ENCODE measurements around the gene PAOX. TPM values are rescaled to one million over a fixed set of nuclear protein-coding genes. Genes with fewer than 3 reads are reported as not detected.

The PAOX gene
- total RNA-seq, 1 experiment from 2014 or later: not detected

DNA sequence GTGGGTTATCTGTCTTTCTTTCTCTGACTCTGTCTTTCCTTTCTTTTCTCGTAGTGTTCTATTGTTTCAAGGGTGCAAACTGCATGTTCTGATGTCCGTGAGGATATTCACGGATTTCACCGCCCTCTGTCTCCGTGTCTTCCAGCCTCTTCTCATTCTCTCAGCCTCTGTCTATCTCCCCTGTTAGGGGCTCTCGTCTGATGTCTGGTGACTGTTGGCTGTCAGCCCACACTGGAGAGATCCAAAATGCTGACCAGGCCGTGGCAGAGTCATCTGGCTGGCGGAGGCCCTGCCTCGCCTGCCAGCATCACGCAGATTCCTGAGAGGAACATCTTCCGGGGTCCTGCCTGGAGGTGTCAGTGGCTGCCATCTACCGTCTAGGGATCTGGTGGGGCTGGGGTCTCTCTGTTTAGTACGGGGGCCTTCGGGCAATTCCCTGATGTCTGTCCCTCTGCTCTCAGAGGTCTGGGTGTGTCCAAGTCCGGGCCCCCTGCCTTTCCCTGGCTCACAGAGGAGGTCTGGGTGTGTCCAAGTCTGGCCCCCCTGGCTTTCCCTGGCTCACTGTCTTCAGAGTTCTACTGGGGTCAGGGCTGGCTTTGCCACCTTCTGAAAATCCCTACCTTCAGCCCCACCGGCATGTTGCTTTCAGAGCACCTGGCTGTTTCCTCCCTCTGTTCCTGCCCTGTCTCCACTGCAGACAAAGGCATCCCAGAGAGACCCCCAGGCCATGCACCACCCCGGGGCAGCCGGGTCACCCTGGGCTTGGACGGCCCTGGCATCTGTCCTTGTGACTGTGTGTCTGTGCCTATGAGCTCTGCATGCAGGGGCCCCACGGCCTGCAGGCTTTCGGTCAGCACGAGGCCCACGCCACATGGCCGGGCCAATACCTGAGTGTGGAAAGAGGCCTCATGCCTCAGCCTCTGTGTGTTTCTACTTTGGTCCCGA lies 60.7 kb downstream of the PAOX start:
- Histone ChIP-seq H3K9me3 (replicated peaks) (no peaks in the 10 kb centered on the region), H3K4me3 (no peak overlapping the region), H3K27ac (no peak overlapping the region), H3K36me3 (no peaks in the 10 kb centered on the region), H3K4me1 (no peaks in the 10 kb centered on the region), H3K27me3 (no peaks in the 10 kb centered on the region)
- DNase-seq: no peak

DNA sequence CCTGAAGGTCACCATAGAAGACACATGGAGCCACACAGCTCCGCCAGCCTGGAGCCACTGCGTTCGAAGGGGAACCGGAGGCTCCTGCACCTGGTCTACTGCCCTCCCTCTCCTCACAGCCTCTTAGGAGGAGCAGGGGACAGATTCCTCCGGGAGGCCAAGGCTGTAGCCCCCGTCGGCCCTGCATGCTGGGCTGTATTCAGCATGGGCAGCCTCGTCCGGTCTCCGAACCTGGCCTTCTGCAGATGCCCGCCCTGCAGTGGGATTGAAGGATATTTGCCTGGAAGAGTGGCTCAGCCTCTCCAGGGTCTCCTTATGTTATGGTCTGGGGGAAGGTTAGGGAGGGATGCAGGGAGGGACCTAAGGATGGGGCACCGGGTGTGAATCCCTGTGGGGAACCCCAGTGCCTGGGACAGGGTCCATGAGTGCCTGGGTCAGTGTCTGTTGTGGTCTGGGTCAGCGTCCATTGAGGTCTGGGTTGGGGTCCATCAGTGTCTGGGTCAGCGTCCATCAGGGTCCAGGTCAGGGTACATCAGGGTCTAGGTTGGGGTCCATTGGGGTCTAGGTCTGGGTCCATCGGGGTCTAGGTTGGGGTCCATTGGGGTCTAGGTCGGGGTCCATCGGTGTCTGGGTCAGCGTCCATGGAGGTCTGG lies 61.7 kb downstream of the PAOX start:
- no peaks in the 10 kb centered on the region for H3K27me3 ChIP-seq
- no peaks in the 10 kb centered on the region for H3K36me3 ChIP-seq
- DNase-seq: no peak
- no peaks in the 10 kb centered on the region for H3K9me3 ChIP-seq (replicated peaks)
- no peak overlapping the region for H3K4me3 ChIP-seq
- H3K4me1 ChIP-seq: no peaks in the 10 kb centered on the region
- H3K27ac ChIP-seq: no peak overlapping the region

Other genes with a start within 250 kb of the PAOX start
- 1.1 TPM in 1 of 2 replicates, not detected in the other for gene KNDC1, start 219.0 kb upstream of the PAOX start, total RNA-seq (2014; rRNA removed; shearing (Covaris generic))
- gene UTF1, start 149.0 kb upstream of the PAOX start, total RNA-seq (2014; rRNA removed; shearing (Covaris generic)): not detected in 2 replicates
- 0.10 and 0.26 TPM in 2 replicates for gene VENTX, start 141.4 kb upstream of the PAOX start, total RNA-seq (2014; rRNA removed; shearing (Covaris generic))
- 0.56 and 0.67 TPM in 2 replicates for gene ADAM8, start 102.4 kb upstream of the PAOX start, total RNA-seq (2014; rRNA removed; shearing (Covaris generic))
- gene TUBGCP2, start 70.4 kb upstream of the PAOX start, total RNA-seq (2014; rRNA removed; shearing (Covaris generic)): 23.3 and 24.4 TPM in 2 replicates
- gene ZNF511, start 70.3 kb upstream of the PAOX start, total RNA-seq (2014; rRNA removed; shearing (Covaris generic)): 23.9 and 28.5 TPM in 2 replicates
- gene CALY, start 42.4 kb upstream of the PAOX start, total RNA-seq (2014; rRNA removed; shearing (Covaris generic)): not detected in 2 replicates
- not detected in 2 replicates for gene PRAP1, start 31.9 kb upstream of the PAOX start, total RNA-seq (2014; rRNA removed; shearing (Covaris generic))
- not detected in 2 replicates for gene FUOM, start 21.2 kb upstream of the PAOX start, total RNA-seq (2014; rRNA removed; shearing (Covaris generic))
- 63.6 and 65.7 TPM in 2 replicates for gene ECHS1, start 5.9 kb upstream of the PAOX start, total RNA-seq (2014; rRNA removed; shearing (Covaris generic))
- gene MTG1, start 14.9 kb downstream of the PAOX start, total RNA-seq (2014; rRNA removed; shearing (Covaris generic)): 21.7 and 26.4 TPM in 2 replicates
- gene SPRN, start 45.4 kb downstream of the PAOX start, total RNA-seq (2014; rRNA removed; shearing (Covaris generic)): not detected in 2 replicates
- gene SCART1, start 74.7 kb downstream of the PAOX start, total RNA-seq (2014; rRNA removed; shearing (Covaris generic)): 0.13 and 0.34 TPM in 2 replicates
- gene CYP2E1, start 148.1 kb downstream of the PAOX start, total RNA-seq (2014; rRNA removed; shearing (Covaris generic)): 0.03 and 0.06 TPM in 2 replicates
- 0.16 TPM in 1 of 2 replicates, not detected in the other for gene SYCE1, start 186.3 kb downstream of the PAOX start, total RNA-seq (2014; rRNA removed; shearing (Covaris generic))
- 0.71 and 1.1 TPM in 2 replicates for gene FRG2B, start 247.5 kb downstream of the PAOX start, total RNA-seq (2014; rRNA removed; shearing (Covaris generic))